IMR-90 (cell line): Measurements from ENCODE around the gene FRMD4B. TPM values are rescaled to one million over a fixed set of nuclear protein-coding genes. Genes with fewer than 3 reads are reported as not detected.

Source experiments
- ATAC-seq: fragments of 200-7000 bp; cut with Tn5 transposase; 2 replicates; pipeline ENCODE4 v1.9.1; 2020; ENCODE audit warnings: low read depth, mild to moderate bottlenecking, moderate library complexity
- BruUV-seq: library from RNA; stranded (reverse); fragments of 400-500 nt; replicated peaks from 2 replicates; lab custom pipeline; 2021; lab: Mats Ljungman, UMichigan
- CTCF ChIA-PET: fragments of 300-600 bp; formaldehyde crosslinking; extraction: SDS; loops from one replicate; lab custom pipeline; 2021; ENCODE audit warnings: antibody characterized with exemption; lab: Yijun Ruan, JAX
- POLR2A ChIA-PET: fragments of 300-600 bp; sonication (Branson Sonifier 250); formaldehyde crosslinking; loops from one replicate; lab custom pipeline; 2022; ENCODE audit warnings: antibody characterized with exemption; ENCODE audit not compliant: unreplicated experiment; lab: Charles Lee
- DNase-seq: peaks from one replicate; pipeline ENCODE4 v3.0.0; 2013
- H2AFZ ChIP-seq: replicated peaks from 2 replicates; pipeline ENCODE3; 2013; ENCODE audit warnings: low read length, mild to moderate bottlenecking; ENCODE audit not compliant: poor library complexity
- H2AK5ac ChIP-seq: 2 replicates; pipeline ENCODE4 v1.6.1; 2013; ENCODE audit warnings: low read depth, low read length, inconsistent platforms
- H2AK9ac ChIP-seq: replicated peaks from 2 replicates; pipeline ENCODE3; 2013; ENCODE audit warnings: mild to moderate bottlenecking, low read depth, low read length, moderate library complexity; ENCODE audit not compliant: poor library complexity
- H2BK120ac ChIP-seq: 2 replicates; pipeline ENCODE4 v1.6.1; 2013; ENCODE audit warnings: low read depth, low read length, inconsistent platforms
- H2BK15ac ChIP-seq: 3 replicates; pipeline ENCODE4 v1.6.1; 2013; ENCODE audit warnings: low read depth, low read length, inconsistent platforms
- H2BK20ac ChIP-seq: 2 replicates; pipeline ENCODE4 v1.6.1; 2013; ENCODE audit warnings: low read depth, mild to moderate bottlenecking, inconsistent platforms, low read length, moderate library complexity
- H2BK5ac ChIP-seq: 2 replicates; pipeline ENCODE4 v1.6.1; 2013; ENCODE audit warnings: mild to moderate bottlenecking, low read depth, low read length, inconsistent platforms; ENCODE audit not compliant: poor library complexity, severe bottlenecking
- H3K14ac ChIP-seq: replicated peaks from 2 replicates; pipeline ENCODE4 v1.6.1; 2013; ENCODE audit warnings: low read depth, low read length, inconsistent platforms
- H3K18ac ChIP-seq: 2 replicates; pipeline ENCODE4 v1.6.1; 2013; ENCODE audit warnings: low read depth, low read length, control low read depth
- H3K23ac ChIP-seq: 2 replicates; pipeline ENCODE4 v1.6.1; 2013; ENCODE audit warnings: low read depth, low read length, inconsistent platforms
- H3K27ac ChIP-seq: 2 replicates; pipeline ENCODE4 v1.5.1; 2013; ENCODE audit warnings: mild to moderate bottlenecking, control low read depth, low read length; ENCODE audit not compliant: insufficient read depth
- H3K27me3 ChIP-seq: 2 replicates; pipeline ENCODE4 v1.6.1; 2013; ENCODE audit warnings: low read length; ENCODE audit not compliant: control insufficient read depth, insufficient read depth
- H3K36me3 ChIP-seq: 2 replicates; pipeline ENCODE4 v1.6.1; 2013; ENCODE audit warnings: low read length, mixed read lengths; ENCODE audit not compliant: control insufficient read depth, insufficient read depth
- H3K4ac ChIP-seq: 2 replicates; pipeline ENCODE4 v1.6.1; 2013; ENCODE audit warnings: low read depth, low read length, inconsistent platforms
- H3K4me1 ChIP-seq: 2 replicates; pipeline ENCODE4 v1.6.1; 2013; ENCODE audit warnings: low read length, mixed read lengths; ENCODE audit not compliant: control insufficient read depth, insufficient read depth
- H3K4me2 ChIP-seq: 2 replicates; pipeline ENCODE4 v1.6.1; 2013; ENCODE audit warnings: low read depth, mild to moderate bottlenecking, control low read depth, low read length, moderate library complexity
- H3K4me3 ChIP-seq: 2 replicates; pipeline ENCODE4 v1.5.1; 2013; ENCODE audit warnings: low read depth, mild to moderate bottlenecking, control low read depth, low read length, moderate library complexity; ENCODE audit not compliant: insufficient read depth
- H3K56ac ChIP-seq: 2 replicates; pipeline ENCODE4 v1.6.1; 2013; ENCODE audit warnings: low read length, inconsistent platforms; ENCODE audit not compliant: insufficient read depth; ENCODE audit errors: extremely low read depth
- H3K79me1 ChIP-seq, 2 experiments: 2 replicates each; pipeline ENCODE4 v1.6.1; 2013; ENCODE audit warnings: low read length in 2 of 2, inconsistent platforms in 1 of 2, low read depth in 1 of 2
- H3K9ac ChIP-seq: 2 replicates; pipeline ENCODE4 v1.6.1; 2013; ENCODE audit warnings: low read depth, low read length, control low read depth
- H3K9me1 ChIP-seq: 2 replicates; pipeline ENCODE4 v1.6.1; 2013; ENCODE audit warnings: low read length, inconsistent platforms; ENCODE audit not compliant: insufficient read depth
- H3K9me3 ChIP-seq: 2 replicates; pipeline ENCODE4 v1.6.1; 2013; ENCODE audit warnings: low read length; ENCODE audit not compliant: control insufficient read depth, insufficient read depth
- H4K20me1 ChIP-seq: 2 replicates; pipeline ENCODE4 v1.6.1; 2013; ENCODE audit warnings: low read length, inconsistent platforms; ENCODE audit not compliant: insufficient read depth
- H4K5ac ChIP-seq: 2 replicates; pipeline ENCODE4 v1.6.1; 2013; ENCODE audit warnings: mild to moderate bottlenecking, low read depth, low read length, control low read depth
- H4K8ac ChIP-seq, 2 experiments: 2 replicates each; pipeline ENCODE4 v1.6.1; 2013; ENCODE audit warnings: low read depth in 2 of 2, low read length in 2 of 2, control low read depth in 1 of 2, inconsistent platforms in 1 of 2
- H4K91ac ChIP-seq: 2 replicates; pipeline ENCODE4 v1.6.1; 2013; ENCODE audit warnings: low read depth, low read length, inconsistent platforms; ENCODE audit not compliant: insufficient read depth
- BHLHE40 ChIP-seq: fragments of 150-350 bp; IDR thresholded peaks from 2 replicates; pipeline ENCODE4 v1.6.1; 2016; ENCODE audit warnings: mild to moderate bottlenecking, low read depth, low read length
- CEBPB ChIP-seq: IDR thresholded peaks from 2 replicates; pipeline ENCODE4 v1.6.1; 2012; ENCODE audit warnings: low read depth, low read length, improper control_type of control experiment
- CHD1 ChIP-seq: IDR thresholded peaks from 2 replicates; pipeline ENCODE4 v1.6.1; 2012; ENCODE audit warnings: low read depth, low read length, improper control_type of control experiment
- FOS ChIP-seq: fragments of 150-350 bp; IDR thresholded peaks from 2 replicates; pipeline ENCODE4 v1.6.1; 2016; ENCODE audit warnings: low read depth, low read length
- MAFK ChIP-seq: IDR thresholded peaks from 2 replicates; pipeline ENCODE4 v1.6.1; 2012; ENCODE audit warnings: low read depth, low read length, improper control_type of control experiment
- MAZ ChIP-seq: IDR thresholded peaks from 2 replicates; pipeline ENCODE4 v1.6.1; 2012; ENCODE audit warnings: low read depth, mild to moderate bottlenecking, low read length, improper control_type of control experiment, moderate library complexity, borderline replicate concordance
- MXI1 ChIP-seq: IDR thresholded peaks from 2 replicates; pipeline ENCODE4 v1.6.1; 2012; ENCODE audit warnings: low read depth, mild to moderate bottlenecking, low read length, moderate library complexity, borderline replicate concordance
- NFE2L2 ChIP-seq: fragments of 150-350 bp; IDR thresholded peaks from 2 replicates; pipeline ENCODE4 v1.6.1; 2016; ENCODE audit warnings: low read depth, mild to moderate bottlenecking, low read length
- POLR2A ChIP-seq: IDR thresholded peaks from 2 replicates; pipeline ENCODE4 v1.6.1; 2012; ENCODE audit warnings: mild to moderate bottlenecking, low read depth, low read length
- RFX5 ChIP-seq: IDR thresholded peaks from 2 replicates; pipeline ENCODE4 v1.8.0; 2012; ENCODE audit warnings: low read depth, mild to moderate bottlenecking, low read length, moderate library complexity
- SMC3 ChIP-seq: fragments of 150-350 bp; IDR thresholded peaks from 2 replicates; pipeline ENCODE4 v1.6.1; 2016; ENCODE audit warnings: low read depth, mild to moderate bottlenecking, antibody characterized with exemption, low read length, moderate library complexity
- USF2 ChIP-seq: fragments of 150-350 bp; IDR thresholded peaks from 2 replicates; pipeline ENCODE4 v1.6.1; 2017; ENCODE audit warnings: mild to moderate bottlenecking, antibody characterized with exemption, low read length, low read depth
- WGBS, 2 experiments: methylation state at CpG; one replicate each; pipeline versions ENCODE4 v1.1.5 to v1.1.7; 2013; ENCODE audit warnings: missing lambda C conversion rate in 2 of 2; ENCODE audit not compliant: insufficient read length in 1 of 2; ENCODE audit errors: extremely low coverage in 2 of 2; 5-methylcytosine and 5-hydroxymethylcytosine counted together
- dilution Hi-C: fragments of 300-500 bp; cut with HindIII; formaldehyde crosslinking; loops from one replicate; pipeline ENCODE4 v1.14.3; 2018; ENCODE audit warnings: low sequenced_read_pairs; ENCODE audit not compliant: unreplicated experiment
- in situ Hi-C: fragments of 300-500 bp; cut with MboI; formaldehyde crosslinking; loops from 3 replicates; pipeline ENCODE4 v1.14.3; 2019; ENCODE audit warnings: low sequenced_read_pairs, inconsistent platforms, mixed read lengths
- intact Hi-C: fragments of 100-400 bp; cut with micrococcal nuclease; formaldehyde crosslinking; loops from 2 replicates; pipeline ENCODE4 v1.10.0; 2022
- polyA plus RNA-seq, 3 experiments: library from polyadenylated mRNA; depleted of rRNA; stranded (reverse); fragments of >200 nt; gene quantifications; 2 replicates each; pipeline ENCODE4 v1.2.3, GENCODE V29; 2012; ENCODE audit warnings: low replicate concordance in 1 of 3
- total RNA-seq: library from RNA; depleted of rRNA; stranded (reverse); fragments of >200 nt; gene quantifications from 2 replicates; pipeline ENCODE4 v1.2.3, GENCODE V29; 2012

The FRMD4B gene
- total and polyA plus RNA-seq, 2 of the 4 experiments (the other 2 are of a cell fraction): 0.14 to 0.36 TPM

GRCh38 chr3:69405067-69405466 lies 19.2 kb upstream of the FRMD4B start:
- ATAC-seq (no peak), DNase-seq (no peak)
- Histone ChIP-seq H3K4me1 (no peaks in the 10 kb centered on the region), H2BK120ac (no peak overlapping the region), H3K9me1 (no peaks in the 10 kb centered on the region), H3K9ac (no peak overlapping the region), H3K27me3 (peaks cover 1% of the 10 kb centered on the region), H4K20me1 (no peaks in the 10 kb centered on the region), H3K4ac (no peak overlapping the region), H3K23ac (no peak overlapping the region), H2AK5ac (no peak overlapping the region), H3K4me3 (no peak overlapping the region), H3K36me3 (no peaks in the 10 kb centered on the region), H4K5ac (no peak overlapping the region), H3K4me2 (no peak overlapping the region), H2BK5ac (no peak overlapping the region), H4K8ac (no peak overlapping the region), H2BK15ac (no peak overlapping the region), H3K14ac (no peak overlapping the region), H3K9me3 (no peaks in the 10 kb centered on the region), H3K79me1 (no peaks in the 10 kb centered on the region), H2AK9ac (no peak overlapping the region), H2BK20ac (no peak overlapping the region), H2AFZ (no peak overlapping the region), H3K18ac (no peak overlapping the region), H4K91ac (no peak overlapping the region), H3K56ac (no peak overlapping the region), H3K27ac (no peak overlapping the region)
- dilution Hi-C loops (no loop called here), in situ Hi-C loops (no loop called here), intact Hi-C loops (no loop called here)
- no TSS peak for BruUV-seq
- ChIA-PET POLR2A (no interaction called here), CTCF (interaction anchor here (0.7 kb wide), 1 partner anchor 99 kb away, joined by 3 read pairs; no protein-coding TSS in a partner anchor)
- no CpG with 5 or more reads among the region's 3 CpGs for WGBS, 2 experiments
- TF ChIP-seq POLR2A (no peak), FOS (no peak), SMC3 (no peak), USF2 (no peak), CHD1 (no peak), MXI1 (no peak), NFE2L2 (no peak), BHLHE40 (no peak), CEBPB (no peak), MAZ (no peak), MAFK (no peak), RFX5 (no peak)
